HUES6 (cell line): Measurements from ENCODE around the gene LRRC41.
A peak's percentile ranks its signal among the peaks of the same experiment; 100 is the strongest.

Experiments used
- H3K27ac ChIP-seq: 2 replicates; pipeline ENCODE4 v1.7.0; 2013; ENCODE audit warnings: low read depth, mild to moderate bottlenecking, low read length, inconsistent platforms
- H3K27me3 ChIP-seq: 2 replicates; pipeline ENCODE4 v1.6.1; 2013; ENCODE audit warnings: low read length; ENCODE audit not compliant: control insufficient read depth, insufficient read depth
- H3K36me3 ChIP-seq: 2 replicates; pipeline ENCODE4 v1.6.1; 2013; ENCODE audit warnings: low read length; ENCODE audit not compliant: control insufficient read depth, insufficient read depth
- H3K4me1 ChIP-seq: 2 replicates; pipeline ENCODE4 v1.6.1; 2013; ENCODE audit warnings: low read length; ENCODE audit not compliant: control insufficient read depth, insufficient read depth
- H3K4me3 ChIP-seq: 2 replicates; pipeline ENCODE4 v1.5.1; 2013; ENCODE audit warnings: low read depth, low read length
- H3K9ac ChIP-seq: one replicate; pipeline ENCODE4 v1.6.1; 2013; ENCODE audit warnings: mild to moderate bottlenecking, low read length
- H3K9me3 ChIP-seq: 2 replicates; pipeline ENCODE4 v1.6.1; 2013; ENCODE audit warnings: low read depth, low read length; ENCODE audit not compliant: control insufficient read depth, insufficient read depth

The LRRC41 gene

DNA sequence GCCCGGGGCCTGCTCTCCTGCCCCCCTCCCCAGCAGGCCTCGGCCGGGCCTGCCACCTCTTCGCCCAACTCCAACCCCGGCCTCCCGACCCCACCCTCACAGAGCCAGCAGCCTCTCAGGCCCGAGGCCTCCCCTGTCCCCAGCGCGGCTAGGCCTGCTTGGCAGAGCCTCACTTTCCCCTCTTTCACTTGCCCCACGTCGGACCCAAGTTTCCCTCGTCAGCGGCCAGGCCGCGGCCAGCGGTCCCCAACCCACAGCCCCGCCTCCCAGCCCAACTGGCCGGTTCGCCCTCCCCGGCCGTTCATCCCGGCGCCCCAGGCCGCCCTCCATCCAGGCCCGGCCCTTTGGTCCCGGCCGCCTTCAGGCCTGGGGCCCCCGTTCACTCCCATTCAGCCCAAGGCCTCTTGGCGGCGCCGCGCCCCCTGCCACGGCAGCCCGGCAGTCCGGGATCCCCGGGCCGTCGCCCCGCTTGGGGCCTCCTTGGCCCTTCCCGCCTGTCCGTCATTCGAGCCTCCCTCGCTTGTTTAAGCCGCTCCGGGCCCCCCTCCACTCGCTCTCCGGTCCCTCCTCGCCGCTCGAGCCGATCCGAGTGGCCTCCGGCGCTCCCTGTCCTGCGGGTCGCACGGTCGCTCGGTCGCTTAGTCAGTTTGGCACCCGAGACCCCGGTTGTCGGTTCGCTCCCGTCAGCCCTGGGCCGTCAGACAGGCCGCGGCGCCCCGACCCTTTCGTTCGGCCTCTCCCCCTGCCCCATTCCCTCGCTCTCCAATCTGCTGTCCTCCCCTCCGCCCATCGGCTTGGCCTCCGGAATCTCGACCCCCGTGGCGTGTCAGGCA is 1.4 kb downstream of the LRRC41 start:
- Histone ChIP-seq H3K4me3 (peak overlapping the region; percentile 85), H3K9me3 (no peaks in the 10 kb centered on the region), H3K4me1 (peaks cover 33% of the 10 kb centered on the region), H3K36me3 (peaks cover 14% of the 10 kb centered on the region), H3K27ac (peak overlapping the region; percentile 99), H3K9ac (peak overlapping the region; percentile 93), H3K27me3 (no peaks in the 10 kb centered on the region)

GRCh38 chr1:46301406-46301807 is 2.0 kb downstream of the LRRC41 start:
- no peaks in the 10 kb centered on the region for H3K27me3 ChIP-seq
- H3K4me1 ChIP-seq: peaks cover 33% of the 10 kb centered on the region

DNA sequence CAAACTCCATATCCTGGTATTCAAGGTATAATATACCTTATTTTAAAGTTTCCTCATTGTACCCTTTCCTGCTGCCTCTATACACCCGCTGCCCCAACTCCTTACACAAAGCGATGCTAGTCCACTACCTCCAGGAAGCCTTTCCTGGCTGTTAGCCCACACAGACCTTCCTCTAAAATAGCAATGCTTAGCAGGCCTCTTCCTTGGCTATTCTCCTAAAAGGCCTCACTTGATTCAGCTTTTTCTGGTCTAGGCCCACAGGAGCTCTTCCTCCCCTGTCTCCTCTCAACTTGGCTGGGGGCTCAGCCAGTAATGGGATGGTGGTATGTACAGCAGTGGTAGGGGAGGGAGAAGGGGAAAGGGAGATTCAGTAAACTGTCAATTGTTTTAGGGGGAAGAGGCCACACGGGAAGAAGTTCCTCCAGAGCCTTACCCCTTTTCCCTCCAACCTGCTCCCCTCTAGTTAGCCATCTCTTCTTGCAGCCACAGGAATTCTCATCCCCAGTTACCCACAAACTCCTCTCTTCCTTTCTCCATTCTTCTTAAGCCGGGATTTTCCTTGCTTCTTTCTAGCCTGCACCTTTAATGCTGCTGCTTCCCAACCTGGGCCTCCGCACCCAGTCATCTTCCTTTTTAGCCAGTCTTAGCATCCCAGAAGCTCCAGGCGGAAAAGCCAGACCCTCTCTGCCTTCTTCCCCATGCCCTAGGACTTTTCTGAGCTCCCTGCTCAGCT is 2.6 kb downstream of the LRRC41 start:
- Histone ChIP-seq H3K36me3 (peaks cover 22% of the 10 kb centered on the region), H3K9me3 (no peaks in the 10 kb centered on the region), H3K27me3 (no peaks in the 10 kb centered on the region), H3K4me1 (peaks cover 29% of the 10 kb centered on the region), H3K4me3 (peak overlapping the region; percentile 85), H3K27ac (peak overlapping the region; percentile 99; the same call in 1 of the 2 replicates), H3K9ac (peak overlapping the region; percentile 93)

More at GRCh38 chr1:46301406-46301807, 2.0 kb downstream of the LRRC41 start:
- Histone ChIP-seq H3K9me3 (no peaks in the 10 kb centered on the region), H3K4me3 (peak overlapping the region; percentile 85), H3K27ac (peak overlapping the region; percentile 99), H3K36me3 (peaks cover 17% of the 10 kb centered on the region), H3K9ac (peak overlapping the region; percentile 93)

- H3K27me3 ChIP-seq: no peaks in the 10 kb centered on the region
- H3K9me3 ChIP-seq: no peaks in the 10 kb centered on the region
- peaks cover 43% of the 10 kb centered on the region for H3K36me3 ChIP-seq
- 0 out of 2 replicates have a peak overlapping the region, but pooled peaks have one; percentile 9 for H3K4me3 ChIP-seq
- H3K9ac ChIP-seq: peak overlapping the region; percentile 42
- H3K27ac ChIP-seq: peak overlapping the region; percentile 58; the same call in 1 of the 2 replicates
- H3K4me1 ChIP-seq: peaks cover 29% of the 10 kb centered on the region
Measured at GRCh38 chr1:46298387-46298786, 5.0 kb downstream of the LRRC41 start.

GRCh38 chr1:46295306-46295705 is 8.1 kb downstream of the LRRC41 start:
- no peak overlapping the region for H3K27ac ChIP-seq
- H3K9ac ChIP-seq: no peak overlapping the region
- H3K27me3 ChIP-seq: no peaks in the 10 kb centered on the region
- H3K36me3 ChIP-seq: peaks cover 46% of the 10 kb centered on the region
- no peaks in the 10 kb centered on the region for H3K9me3 ChIP-seq
- no peak overlapping the region for H3K4me3 ChIP-seq
- peaks cover 16% of the 10 kb centered on the region for H3K4me1 ChIP-seq

DNA sequence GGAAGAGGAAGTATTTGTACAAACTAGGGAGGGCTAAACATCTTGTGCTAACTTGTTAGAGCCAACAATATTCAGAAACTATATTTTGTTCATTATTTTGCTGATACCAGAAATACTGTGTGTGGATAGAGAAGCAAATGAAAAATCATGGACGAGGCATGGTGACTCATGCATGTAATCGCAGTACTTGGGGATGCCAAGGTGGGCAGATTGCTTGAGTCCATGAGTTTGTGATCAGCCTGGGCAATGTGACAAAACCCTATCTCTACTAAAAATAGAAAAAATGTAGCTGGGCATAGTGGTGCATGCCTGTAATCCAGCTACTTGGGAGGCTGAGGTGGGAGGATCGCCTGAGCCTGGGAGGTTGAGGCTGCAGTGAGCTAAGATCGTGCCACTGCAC is 13.4 kb downstream of the LRRC41 start:
- no peak overlapping the region for H3K27ac ChIP-seq
- H3K36me3 ChIP-seq: peaks cover 49% of the 10 kb centered on the region

GRCh38 chr1:46289134-46289494 is 14.3 kb downstream of the LRRC41 start:
- Histone ChIP-seq H3K9ac (no peak overlapping the region), H3K27ac (no peak overlapping the region), H3K27me3 (no peaks in the 10 kb centered on the region), H3K4me1 (peaks cover 10% of the 10 kb centered on the region), H3K4me3 (no peak overlapping the region), H3K9me3 (no peaks in the 10 kb centered on the region), H3K36me3 (peaks cover 52% of the 10 kb centered on the region)

More for the DNA sequence above, 13.4 kb downstream of the LRRC41 start:
- H3K4me1 ChIP-seq: peaks cover 10% of the 10 kb centered on the region
- H3K9me3 ChIP-seq: no peaks in the 10 kb centered on the region
- no peak overlapping the region for H3K9ac ChIP-seq
- no peaks in the 10 kb centered on the region for H3K27me3 ChIP-seq
- no peak overlapping the region for H3K4me3 ChIP-seq

- Histone ChIP-seq H3K27me3 (no peaks in the 10 kb centered on the region), H3K9ac (no peak overlapping the region), H3K4me1 (peaks cover 10% of the 10 kb centered on the region), H3K4me3 (no peak overlapping the region), H3K27ac (no peak overlapping the region), H3K36me3 (peaks cover 51% of the 10 kb centered on the region), H3K9me3 (no peaks in the 10 kb centered on the region)
Measured at GRCh38 chr1:46288485-46289133, 14.8 kb downstream of the LRRC41 start.

GRCh38 chr1:46285730-46286477 is 17.5 kb downstream of the LRRC41 start:
- Histone ChIP-seq H3K27ac (peak overlapping the region; percentile 13; the same call in 1 of the 2 replicates), H3K4me1 (peaks cover 10% of the 10 kb centered on the region), H3K9me3 (no peaks in the 10 kb centered on the region)

More at GRCh38 chr1:46285730-46286477, 17.5 kb downstream of the LRRC41 start:
- peaks cover 62% of the 10 kb centered on the region for H3K36me3 ChIP-seq
- no peaks in the 10 kb centered on the region for H3K27me3 ChIP-seq
- H3K9ac ChIP-seq: no peak overlapping the region
- no peak overlapping the region for H3K4me3 ChIP-seq
